Esophagus squamous epithelium (tissue), 4 donors: ENCODE data around the gene HOXA7.

Experiments
- CTCF ChIP-seq, 6 experiments: fragments of 450-650 bp in 4 of 6; fragments of 200-600 bp in 2 of 6; sonication (generic) in 2 of 6; IDR thresholded peaks; one replicate each; pipeline ENCODE4 v1.5.1; 2016 to 2019; ENCODE audit warnings: antibody characterized with exemption in 6 of 6, mild to moderate bottlenecking in 4 of 6, moderate library complexity in 4 of 6
- POLR2A ChIP-seq, 4 donors: fragments of 450-650 bp; IDR thresholded peaks; one replicate each; pipeline ENCODE4 v1.6.1; 2017; ENCODE audit warnings: antibody characterized with exemption in 4 of 4, mild to moderate bottlenecking in 4 of 4, moderate library complexity in 3 of 4

GRCh38 chr7:27146491-27147198, 9.8 kb downstream of the HOXA7 start:
- TF ChIP-seq POLR2A (IDR thresholded peaks at IDR 0.05) (no peak), CTCF (IDR thresholded peaks at IDR 0.05) (no peak)
